ENCODE data around the gene ADAMTS16. TPM values are rescaled to one million over a fixed set of nuclear protein-coding genes. Genes with fewer than 3 reads are reported as not detected.

Gene ADAMTS16
- total and polyA plus RNA-seq, 9 of the 15 experiments (the other 6 are each of a cell fraction or from before 2014, with no cell fraction given) = not detected

GRCh38 chr5:5221724-5222123 lies 81.6 kb downstream of the ADAMTS16 start:
- H3K4me1 ChIP-seq (replicated peaks in 1 of 2; ENCODE audit: control insufficient read depth in 2 of 2, insufficient read depth in 2 of 2, low read length in 2 of 2) = no peaks in the 10 kb centered on the region
- TF ChIP-seq SIRT6 (IDR thresholded peaks at IDR 0.05; ENCODE audit: low read depth, low read length) (no peak), TRIM25 (IDR thresholded peaks at IDR 0.05; ENCODE audit: borderline replicate concordance) (no peak), NR4A1 (CRISPR knock-in tag; IDR thresholded peaks at IDR 0.05) (no peak), NR4A1 (tag; IDR thresholded peaks at IDR 0.05) (no peak), NR2C1 (IDR thresholded peaks at IDR 0.05) (no peak), NR2C1 (tag; IDR thresholded peaks at IDR 0.05) (no peak), ZNF507 (tag; conservative IDR thresholded peaks at IDR 0.05) (no peak), ZBTB8A (IDR thresholded peaks at IDR 0.05; ENCODE audit: partially characterized antibody) (no peak), ZBTB12 (CRISPR knock-in tag; IDR thresholded peaks at IDR 0.05) (no peak), MED1 (CRISPR knock-in tag; IDR thresholded peaks at IDR 0.05; ENCODE audit: borderline replicate concordance) (no peak)
- no peaks in the 10 kb centered on the region for H3K79me2 ChIP-seq (ENCODE audit: control insufficient read depth, insufficient read depth, low read length)
- in situ Hi-C loops (cut with MboI) (no loop called here), intact Hi-C loops (cut with micrococcal nuclease) (no loop called here)
- no peak for ATAC-seq
- ChIA-PET POLR2A (no interaction called here), CTCF (ENCODE audit: low intra/inter-chr PET ratio) (no interaction called here)
- no peak overlapping the region for H3K9ac ChIP-seq (ENCODE audit: insufficient read depth in 1 of 2, low read depth in 2 of 2, low read length in 2 of 2)
- H3K9me3 ChIP-seq (replicated peaks; ENCODE audit: control insufficient read depth, insufficient read depth, low read depth, low read length) = no peaks in the 10 kb centered on the region
- no peak for DNase-seq (ENCODE audit: extremely low read depth in 1 of 4, low spot score in 3 of 4)
- H3K36me3 ChIP-seq (ENCODE audit: control insufficient read depth, insufficient read depth, low read length) = no peaks in the 10 kb centered on the region
- WGBS (ENCODE audit: insufficient coverage, low coverage, missing lambda C conversion rate) = 2% methylated on average over 4 of the region's 4 CpGs
- FAIRE-seq = no peak
- no TSS peak for BruUV-seq (replicated peaks)
- H4K20me1 ChIP-seq (replicated peaks; ENCODE audit: control insufficient read depth, insufficient read depth, low read length) = no peaks in the 10 kb centered on the region
- H3K27ac ChIP-seq (ENCODE audit: extremely low read depth, low read depth, low read length) = no peak overlapping the region
- H3K27me3 ChIP-seq (ENCODE audit: control insufficient read depth in 2 of 2, insufficient read depth in 2 of 2, low read length in 2 of 2) = peaks cover 0 to 13% of the 10 kb centered on the region in 2 experiments; a peak in 3 of 5 replicates
- no peak overlapping the region for H2AFZ ChIP-seq (ENCODE audit: low read depth, low read length)
- H3K4me2 ChIP-seq (ENCODE audit: insufficient read depth, low read length) = no peak overlapping the region
- H3K4me3 ChIP-seq = no peak overlapping the region
- H3K9me1 ChIP-seq (ENCODE audit: control insufficient read depth, insufficient read depth, low read length) = no peaks in the 10 kb centered on the region
